GM12878 (cell line): ENCODE measurements around the gene DERL3. TPM values are rescaled to one million over a fixed set of nuclear protein-coding genes. Genes with fewer than 3 reads are reported as not detected.
A peak's percentile ranks its signal among the peaks of the same experiment; 100 is the strongest.

Source experiments
- BACH1 ChIP-seq: fragments of 450-650 bp; IDR thresholded peaks from 2 replicates; pipeline ENCODE4 v1.6.1; 2017; ENCODE audit warnings: mild to moderate bottlenecking, borderline replicate concordance
- CBFB ChIP-seq: IDR thresholded peaks from 2 replicates; pipeline ENCODE4 v1.6.1; 2016; ENCODE audit warnings: antibody characterized with exemption, low read depth
- DPF2 ChIP-seq: fragments of 450-650 bp; IDR thresholded peaks from 2 replicates; pipeline ENCODE4 v1.6.1; 2017; ENCODE audit warnings: mild to moderate bottlenecking
- EGR1 ChIP-seq, 2 experiments: IDR thresholded peaks; 1 replicate in 1 of 2; 2 replicates in 1 of 2; pipeline ENCODE4 v1.6.1; 2011 to 2012; ENCODE audit warnings: low read depth in 2 of 2, low read length in 2 of 2, borderline replicate concordance in 1 of 2, mild to moderate bottlenecking in 1 of 2, moderate library complexity in 1 of 2
- FOXM1 ChIP-seq: IDR thresholded peaks from 2 replicates; pipeline ENCODE4 v1.6.1; 2012; ENCODE audit warnings: low read depth, mild to moderate bottlenecking, inconsistent platforms, low read length, moderate library complexity
- IKZF1 ChIP-seq: fragments of 450-650 bp; conservative IDR thresholded peaks from 2 replicates; pipeline ENCODE4 v1.6.1; 2017; ENCODE audit warnings: antibody characterized with exemption, mild to moderate bottlenecking
- IRF4 ChIP-seq: IDR thresholded peaks from 2 replicates; pipeline ENCODE4 v1.6.1; 2011; ENCODE audit warnings: low read depth, low read length
- LARP7 ChIP-seq: fragments of 450-650 bp; IDR thresholded peaks from 2 replicates; pipeline ENCODE4 v1.6.1; 2017; ENCODE audit warnings: mild to moderate bottlenecking
- MXI1 ChIP-seq: fragments of 150-350 bp; IDR thresholded peaks from 2 replicates; pipeline ENCODE4 v1.6.1; 2011; ENCODE audit warnings: low read depth, mild to moderate bottlenecking, inconsistent platforms, low read length, improper control_type of control experiment
- NFYB ChIP-seq: IDR thresholded peaks from 2 replicates; pipeline ENCODE4 v1.6.1; 2011; ENCODE audit warnings: low read depth, mild to moderate bottlenecking, low read length, improper control_type of control experiment, moderate library complexity; ENCODE audit not compliant: insufficient read depth
- PML ChIP-seq: IDR thresholded peaks from 2 replicates; pipeline ENCODE4 v1.6.1; 2012; ENCODE audit warnings: low read length, inconsistent platforms
- POLR2A ChIP-seq: IDR thresholded peaks from 2 replicates; pipeline ENCODE4 v1.6.1; 2011; ENCODE audit warnings: low read depth, mild to moderate bottlenecking, low read length
- RELA ChIP-seq: fragments of 450-650 bp; IDR thresholded peaks from 2 replicates; pipeline ENCODE4 v1.8.0; 2014; ENCODE audit warnings: borderline replicate concordance; ENCODE audit not compliant: partially characterized antibody
- SMAD5 ChIP-seq: IDR thresholded peaks from 2 replicates; pipeline ENCODE4 v1.6.1; 2016; ENCODE audit warnings: antibody characterized with exemption, low read depth
- SP1 ChIP-seq: IDR thresholded peaks from one replicate; pipeline ENCODE4 v1.6.1; 2011; ENCODE audit warnings: low read depth, low read length
- TCF3 ChIP-seq: IDR thresholded peaks from 2 replicates; pipeline ENCODE4 v1.6.1; 2012; ENCODE audit warnings: low read depth, mild to moderate bottlenecking, low read length, borderline replicate concordance; ENCODE audit not compliant: insufficient read depth
- ZNF384 ChIP-seq: IDR thresholded peaks from 2 replicates; pipeline ENCODE4 v1.6.1; 2012; ENCODE audit warnings: low read depth, mild to moderate bottlenecking, low read length, improper control_type of control experiment, borderline replicate concordance
- polyA plus RNA-seq, 11 experiments: library from polyadenylated mRNA; depleted of rRNA in 4 of 11; unstranded in 6 of 11; stranded (reverse) in 5 of 11; fragments of >200 nt; fragmentation: Nextera tagmentation in 4 of 11; fragmentation: Illumina TruSeq in 1 of 11; extraction: Ambion mirVana in 4 of 11; extraction: Trizol in 1 of 11; gene quantifications; 1 replicate in 1 of 11; 2 replicates in 10 of 11; pipeline versions ENCODE4 v1.2.1 to v1.2.3, GENCODE V29; 2011 to 2016; ENCODE audit warnings: inconsistent platforms in 2 of 11, missing spikeins in 2 of 11, low read depth in 1 of 11
- total RNA-seq, 4 experiments: library from RNA; depleted of rRNA in 3 of 4; stranded (reverse); fragments of >200 nt in 3 of 4; fragmentation: Illumina TruSeq in 1 of 4; extraction: Trizol in 1 of 4; gene quantifications; 2 replicates each; pipeline versions ENCODE4 v1.2.1 to v1.2.3, GENCODE V29; 2013 to 2021
- TF ChIP-seq, protein P1 (sequence below): IDR thresholded peaks from 2 replicates; pipeline ENCODE4 v1.6.1; 2011; ENCODE audit warnings: mild to moderate bottlenecking, low read depth, low read length, moderate library complexity; ENCODE audit not compliant: insufficient replicate concordance
- TF ChIP-seq, protein P2 (sequence below): IDR thresholded peaks from 2 replicates; pipeline ENCODE4 v1.6.1; 2011; ENCODE audit warnings: low read depth, mild to moderate bottlenecking, low read length, moderate library complexity, borderline replicate concordance; ENCODE audit errors: extremely low read depth
- TF ChIP-seq, protein P3 (sequence below): fragments of 450-650 bp; conservative IDR thresholded peaks from 2 replicates; pipeline ENCODE4 v1.6.1; 2017; ENCODE audit warnings: mild to moderate bottlenecking, moderate library complexity
- TF ChIP-seq, protein P4 (sequence below): IDR thresholded peaks from 2 replicates; pipeline ENCODE4 v1.6.1; 2012; ENCODE audit warnings: low read depth, low read length, improper control_type of control experiment
- TF ChIP-seq, protein P5 (sequence below): fragments of 450-650 bp; IDR thresholded peaks from 2 replicates; pipeline ENCODE4 v1.6.1; 2017; ENCODE audit warnings: mild to moderate bottlenecking, moderate library complexity

The DERL3 gene
- total and polyA plus RNA-seq, 10 of the 15 experiments (the other 5 are each of a cell fraction or from before 2014, with no cell fraction given): 4.1 to 52.4 (median 14.1) TPM

DNA sequence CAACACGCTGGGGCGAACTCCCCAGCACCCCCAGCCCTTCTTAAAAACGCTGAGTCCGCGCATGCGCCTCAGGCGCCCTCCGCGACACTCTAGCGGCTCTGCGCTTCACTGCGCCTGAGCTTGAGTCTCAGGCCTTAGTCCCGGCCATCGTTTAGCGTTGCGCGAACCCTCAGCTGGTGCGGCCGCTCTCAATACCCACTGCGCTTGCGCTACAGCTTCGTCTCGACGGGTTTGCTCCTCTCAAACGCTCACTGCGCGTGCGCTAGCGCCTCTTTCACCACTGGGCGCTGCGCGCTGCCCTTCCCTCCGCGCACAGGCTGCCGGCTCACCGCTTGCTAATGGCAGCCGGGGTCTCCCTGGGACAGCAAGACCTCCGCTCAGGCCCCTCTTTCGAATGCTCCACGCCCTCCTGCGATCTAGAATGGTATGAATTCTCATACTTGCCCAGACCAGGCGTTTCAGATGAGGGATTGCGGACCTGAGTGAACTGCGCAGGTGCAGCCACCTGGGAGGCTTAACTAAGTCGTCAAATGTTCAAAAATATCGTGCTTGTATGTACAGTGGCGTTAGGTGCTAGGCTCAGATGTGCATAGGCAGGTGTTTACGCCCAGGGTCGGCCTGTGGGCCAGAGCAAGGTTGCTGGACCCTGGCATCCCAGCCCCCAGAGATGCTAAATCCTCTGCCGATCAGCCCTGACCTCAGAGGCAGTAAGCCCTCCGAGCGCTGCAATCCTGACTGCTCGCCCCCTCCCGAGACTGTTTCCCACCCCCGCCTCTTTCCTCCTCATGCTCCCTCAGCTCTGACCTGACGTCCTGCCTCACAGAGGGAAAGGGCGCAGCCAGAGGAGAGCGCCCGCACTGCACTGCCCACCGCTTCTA is 19.0 kb upstream of the DERL3 start, which contains the start of gene SLC2A11 (continued):
- TF ChIP-seq SP1: peak; percentile 36
- TF ChIP-seq, protein P1, sequence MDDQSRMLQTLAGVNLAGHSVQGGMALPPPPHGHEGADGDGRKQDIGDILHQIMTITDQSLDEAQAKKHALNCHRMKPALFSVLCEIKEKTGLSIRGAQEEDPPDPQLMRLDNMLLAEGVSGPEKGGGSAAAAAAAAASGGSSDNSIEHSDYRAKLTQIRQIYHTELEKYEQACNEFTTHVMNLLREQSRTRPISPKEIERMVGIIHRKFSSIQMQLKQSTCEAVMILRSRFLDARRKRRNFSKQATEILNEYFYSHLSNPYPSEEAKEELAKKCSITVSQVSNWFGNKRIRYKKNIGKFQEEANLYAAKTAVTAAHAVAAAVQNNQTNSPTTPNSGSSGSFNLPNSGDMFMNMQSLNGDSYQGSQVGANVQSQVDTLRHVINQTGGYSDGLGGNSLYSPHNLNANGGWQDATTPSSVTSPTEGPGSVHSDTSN: peak; percentile 23
- TF ChIP-seq IKZF1: peak; percentile 99
- TF ChIP-seq, protein P2, sequence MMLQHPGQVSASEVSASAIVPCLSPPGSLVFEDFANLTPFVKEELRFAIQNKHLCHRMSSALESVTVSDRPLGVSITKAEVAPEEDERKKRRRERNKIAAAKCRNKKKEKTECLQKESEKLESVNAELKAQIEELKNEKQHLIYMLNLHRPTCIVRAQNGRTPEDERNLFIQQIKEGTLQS: 0 out of 2 replicates have a peak, but pooled peaks have one; percentile 15
- peak; percentile 96 for TF ChIP-seq POLR2A
- TF ChIP-seq, protein P3, sequence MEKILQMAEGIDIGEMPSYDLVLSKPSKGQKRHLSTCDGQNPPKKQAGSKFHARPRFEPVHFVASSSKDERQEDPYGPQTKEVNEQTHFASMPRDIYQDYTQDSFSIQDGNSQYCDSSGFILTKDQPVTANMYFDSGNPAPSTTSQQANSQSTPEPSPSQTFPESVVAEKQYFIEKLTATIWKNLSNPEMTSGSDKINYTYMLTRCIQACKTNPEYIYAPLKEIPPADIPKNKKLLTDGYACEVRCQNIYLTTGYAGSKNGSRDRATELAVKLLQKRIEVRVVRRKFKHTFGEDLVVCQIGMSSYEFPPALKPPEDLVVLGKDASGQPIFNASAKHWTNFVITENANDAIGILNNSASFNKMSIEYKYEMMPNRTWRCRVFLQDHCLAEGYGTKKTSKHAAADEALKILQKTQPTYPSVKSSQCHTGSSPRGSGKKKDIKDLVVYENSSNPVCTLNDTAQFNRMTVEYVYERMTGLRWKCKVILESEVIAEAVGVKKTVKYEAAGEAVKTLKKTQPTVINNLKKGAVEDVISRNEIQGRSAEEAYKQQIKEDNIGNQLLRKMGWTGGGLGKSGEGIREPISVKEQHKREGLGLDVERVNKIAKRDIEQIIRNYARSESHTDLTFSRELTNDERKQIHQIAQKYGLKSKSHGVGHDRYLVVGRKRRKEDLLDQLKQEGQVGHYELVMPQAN: peak; percentile 48; the same call in 1 of the 2 replicates
- no peak for TF ChIP-seq IRF4
- TF ChIP-seq, protein P4, sequence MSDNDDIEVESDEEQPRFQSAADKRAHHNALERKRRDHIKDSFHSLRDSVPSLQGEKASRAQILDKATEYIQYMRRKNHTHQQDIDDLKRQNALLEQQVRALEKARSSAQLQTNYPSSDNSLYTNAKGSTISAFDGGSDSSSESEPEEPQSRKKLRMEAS: peak; percentile 20
- TF ChIP-seq FOXM1: no peak
- TF ChIP-seq SMAD5: peak; percentile 90; the same call in 1 of the 2 replicates
- TF ChIP-seq EGR1 (IDR thresholded peaks at IDR 0.05; ENCODE audit: borderline replicate concordance in 1 of 2, low read depth in 2 of 2, low read length in 2 of 2): peak in 1 of 2 experiments; percentile 34; a peak in 1 of 3 replicates
- peak; percentile 23; the same call in 1 of the 2 replicates for TF ChIP-seq NFYB
- TF ChIP-seq RELA: peak; percentile 14
- TF ChIP-seq LARP7: peak; percentile 51; the same call in 1 of the 2 replicates
- TF ChIP-seq DPF2: 0 out of 2 replicates have a peak, but pooled peaks have one; percentile 48
- peak; percentile 57; the same call in 1 of the 2 replicates for TF ChIP-seq CBFB
- TF ChIP-seq TCF3: peak; percentile 44; the same call in 1 of the 2 replicates
- no peak for TF ChIP-seq ZNF384
- no peak; the same call in 1 of the 2 replicates for TF ChIP-seq BACH1
- no peak for TF ChIP-seq PML
- TF ChIP-seq, protein P5, sequence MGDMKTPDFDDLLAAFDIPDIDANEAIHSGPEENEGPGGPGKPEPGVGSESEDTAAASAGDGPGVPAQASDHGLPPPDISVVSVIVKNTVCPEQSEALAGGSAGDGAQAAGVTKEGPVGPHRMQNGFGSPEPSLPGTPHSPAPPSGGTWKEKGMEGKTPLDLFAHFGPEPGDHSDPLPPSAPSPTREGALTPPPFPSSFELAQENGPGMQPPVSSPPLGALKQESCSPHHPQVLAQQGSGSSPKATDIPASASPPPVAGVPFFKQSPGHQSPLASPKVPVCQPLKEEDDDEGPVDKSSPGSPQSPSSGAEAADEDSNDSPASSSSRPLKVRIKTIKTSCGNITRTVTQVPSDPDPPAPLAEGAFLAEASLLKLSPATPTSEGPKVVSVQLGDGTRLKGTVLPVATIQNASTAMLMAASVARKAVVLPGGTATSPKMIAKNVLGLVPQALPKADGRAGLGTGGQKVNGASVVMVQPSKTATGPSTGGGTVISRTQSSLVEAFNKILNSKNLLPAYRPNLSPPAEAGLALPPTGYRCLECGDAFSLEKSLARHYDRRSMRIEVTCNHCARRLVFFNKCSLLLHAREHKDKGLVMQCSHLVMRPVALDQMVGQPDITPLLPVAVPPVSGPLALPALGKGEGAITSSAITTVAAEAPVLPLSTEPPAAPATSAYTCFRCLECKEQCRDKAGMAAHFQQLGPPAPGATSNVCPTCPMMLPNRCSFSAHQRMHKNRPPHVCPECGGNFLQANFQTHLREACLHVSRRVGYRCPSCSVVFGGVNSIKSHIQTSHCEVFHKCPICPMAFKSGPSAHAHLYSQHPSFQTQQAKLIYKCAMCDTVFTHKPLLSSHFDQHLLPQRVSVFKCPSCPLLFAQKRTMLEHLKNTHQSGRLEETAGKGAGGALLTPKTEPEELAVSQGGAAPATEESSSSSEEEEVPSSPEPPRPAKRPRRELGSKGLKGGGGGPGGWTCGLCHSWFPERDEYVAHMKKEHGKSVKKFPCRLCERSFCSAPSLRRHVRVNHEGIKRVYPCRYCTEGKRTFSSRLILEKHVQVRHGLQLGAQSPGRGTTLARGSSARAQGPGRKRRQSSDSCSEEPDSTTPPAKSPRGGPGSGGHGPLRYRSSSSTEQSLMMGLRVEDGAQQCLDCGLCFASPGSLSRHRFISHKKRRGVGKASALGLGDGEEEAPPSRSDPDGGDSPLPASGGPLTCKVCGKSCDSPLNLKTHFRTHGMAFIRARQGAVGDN: peak; percentile 88
- peak; percentile 18 for TF ChIP-seq MXI1
